SK-N-SH treated with all-trans-retinoic acid at 6 μM for 48 hours (cell line): ENCODE data around the gene FAM114A2.
A peak's percentile ranks its signal among the peaks of the same experiment; 100 is the strongest.

Source experiments
- ATAC-seq: fragments of 200-7000 bp; cut with Tn5 transposase; 3 replicates; pipeline ENCODE4 v1.9.1; 2020; ENCODE audit warnings: mild to moderate bottlenecking, moderate library complexity
- ARNTL ChIP-seq: fragments of 450-650 bp; formaldehyde crosslinking; IDR thresholded peaks from 2 replicates; pipeline ENCODE4 v1.5.0; 2020; ENCODE audit warnings: low read depth, mild to moderate bottlenecking, moderate library complexity, borderline replicate concordance
- CREB5 ChIP-seq: fragments of 250-450 bp; sonication (Bioruptor Pico); IDR thresholded peaks from 2 replicates; pipeline ENCODE4 v1.5.1; 2020; ENCODE audit warnings: low read depth, mild to moderate bottlenecking, moderate library complexity
- CSDC2 ChIP-seq: fragments of 250-450 bp; sonication (Bioruptor Pico); IDR thresholded peaks from 2 replicates; pipeline ENCODE4 v1.5.0; 2020; ENCODE audit warnings: mild to moderate bottlenecking, moderate library complexity
- CSRNP3 ChIP-seq: fragments of 250-450 bp; sonication (Bioruptor Pico); IDR thresholded peaks from 2 replicates; pipeline ENCODE4 v1.5.1; 2021; ENCODE audit warnings: mild to moderate bottlenecking, moderate library complexity
- ESRRG ChIP-seq: fragments of 250-450 bp; sonication (Bioruptor Pico); IDR thresholded peaks from 2 replicates; pipeline ENCODE4 v1.6.1; 2021; ENCODE audit warnings: mild to moderate bottlenecking
- GLIS3 ChIP-seq: fragments of 250-450 bp; sonication (Bioruptor Pico); IDR thresholded peaks from 2 replicates; pipeline ENCODE4 v1.5.0; 2020; ENCODE audit warnings: mild to moderate bottlenecking, moderate library complexity
- ISL1 ChIP-seq: fragments of 250-450 bp; sonication (Bioruptor Pico); IDR thresholded peaks from 2 replicates; pipeline ENCODE4 v2.1.2; 2022; ENCODE audit warnings: mild to moderate bottlenecking, moderate library complexity
- OSR1 ChIP-seq: fragments of 250-450 bp; sonication (Bioruptor Pico); IDR thresholded peaks from 2 replicates; pipeline ENCODE4 v1.8.0; 2022; ENCODE audit warnings: moderate library complexity, mild to moderate bottlenecking, inconsistent platforms
- PATZ1 ChIP-seq: fragments of 250-450 bp; sonication (Bioruptor Pico); IDR thresholded peaks from 2 replicates; pipeline ENCODE4 v1.8.0; 2020; ENCODE audit warnings: mild to moderate bottlenecking, moderate library complexity, borderline replicate concordance
- RARB ChIP-seq: fragments of 250-450 bp; sonication (Bioruptor Pico); IDR thresholded peaks from 2 replicates; pipeline ENCODE4 v1.8.0; 2021; ENCODE audit warnings: mild to moderate bottlenecking, moderate library complexity
- TCF4 ChIP-seq: fragments of 250-450 bp; sonication (Bioruptor Pico); IDR thresholded peaks from 2 replicates; pipeline ENCODE4 v1.8.0; 2021; ENCODE audit warnings: mild to moderate bottlenecking, moderate library complexity, borderline replicate concordance
- TOX ChIP-seq: fragments of 250-450 bp; sonication (Bioruptor Pico); IDR thresholded peaks from 2 replicates; pipeline ENCODE4 v1.8.0; 2021; ENCODE audit warnings: mild to moderate bottlenecking, moderate library complexity, borderline replicate concordance
- TSHZ2 ChIP-seq: fragments of 250-450 bp; sonication (Bioruptor Pico); IDR thresholded peaks from 2 replicates; pipeline ENCODE4 v1.5.0; 2020; ENCODE audit warnings: mild to moderate bottlenecking, moderate library complexity
- ZC3H10 ChIP-seq: fragments of 250-450 bp; sonication (Bioruptor Pico); IDR thresholded peaks from 2 replicates; pipeline ENCODE4 v1.5.1; 2021; ENCODE audit warnings: mild to moderate bottlenecking, moderate library complexity
- ZFP3 ChIP-seq: fragments of 250-450 bp; sonication (Bioruptor Pico); IDR thresholded peaks from 2 replicates; pipeline ENCODE4 v1.5.0; 2020; ENCODE audit warnings: mild to moderate bottlenecking, moderate library complexity
- ZFP30 ChIP-seq: fragments of 450-650 bp; formaldehyde crosslinking; IDR thresholded peaks from 2 replicates; pipeline ENCODE4 v1.5.0; 2022; ENCODE audit warnings: mild to moderate bottlenecking, moderate library complexity
- ZNF565 ChIP-seq: fragments of 450-650 bp; formaldehyde crosslinking; conservative IDR thresholded peaks from 2 replicates; pipeline ENCODE4 v1.5.0; 2020; ENCODE audit warnings: low read depth, mild to moderate bottlenecking, moderate library complexity
- ZNF70 ChIP-seq: fragments of 450-650 bp; formaldehyde crosslinking; IDR thresholded peaks from 2 replicates; pipeline ENCODE4 v1.5.0; 2020; ENCODE audit warnings: mild to moderate bottlenecking, moderate library complexity
- ZNF8 ChIP-seq: fragments of 450-650 bp; formaldehyde crosslinking; IDR thresholded peaks from 2 replicates; pipeline ENCODE4 v1.5.0; 2020; ENCODE audit warnings: mild to moderate bottlenecking, moderate library complexity

FAM114A2 gene

GRCh38 chr5:154084062-154084639, 45.4 kb upstream of the FAM114A2 start:
- TF ChIP-seq ZNF8 (CRISPR knock-in tag) (no peak), GLIS3 (no peak)
- ATAC-seq, result no peak

DNA sequence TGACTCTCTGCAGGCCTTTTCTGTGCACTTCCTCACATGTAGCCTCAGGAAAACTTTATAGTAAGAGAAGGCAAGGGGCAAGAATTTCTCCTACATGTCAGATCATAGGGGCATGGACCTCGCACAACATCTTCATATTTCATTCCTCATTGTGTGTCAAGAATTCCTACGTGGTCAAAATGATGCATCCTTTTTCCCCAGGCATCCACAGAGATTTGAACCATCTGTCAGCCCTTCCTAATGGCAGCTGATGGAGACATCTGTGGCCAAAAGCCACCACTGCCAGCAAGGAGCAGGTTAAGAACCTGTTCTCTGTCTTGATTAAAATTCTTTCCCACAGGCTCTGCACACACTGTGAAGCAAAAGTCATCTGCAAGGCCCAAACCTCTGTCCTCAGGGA, 42.5 kb upstream of the FAM114A2 start:
- ATAC-seq, result no peak
- TF ChIP-seq TSHZ2, result no peak

DNA sequence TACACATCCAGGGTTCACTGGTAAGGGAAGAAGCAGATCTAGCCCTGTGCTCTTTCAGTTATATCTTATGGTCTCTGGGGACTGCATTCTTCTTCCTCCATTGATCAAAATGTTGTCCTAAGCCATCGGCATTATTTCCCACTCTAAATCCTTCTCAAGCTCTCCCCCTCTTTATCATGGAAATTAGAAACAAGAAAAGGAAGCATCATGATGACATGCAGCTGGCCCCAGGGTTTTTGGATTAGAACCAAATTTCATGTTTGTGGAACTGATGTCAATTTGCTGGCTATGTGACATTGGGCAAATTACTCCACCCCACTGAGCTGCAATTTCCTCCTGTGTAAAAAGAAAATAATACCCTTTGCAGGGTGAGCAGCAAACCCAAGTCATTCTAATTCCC, 39.6 kb upstream of the FAM114A2 start:
- TF ChIP-seq ZNF565 (CRISPR knock-in tag), result no peak
- no peak for TF ChIP-seq CREB5 (CRISPR knock-in tag)
- TF ChIP-seq ISL1 (CRISPR knock-in tag), result no peak
- TF ChIP-seq ARNTL, result no peak
- ATAC-seq, result no peak

- ATAC-seq, result peak; percentile 53; the same call in 2 of the 3 replicates
Measured at GRCh38 chr5:154077696-154078095, 39.0 kb upstream of the FAM114A2 start.

More at GRCh38 chr5:154077696-154078095, 39.0 kb upstream of the FAM114A2 start:
- no peak for TF ChIP-seq ARNTL
- no peak for TF ChIP-seq ESRRG
- no peak for TF ChIP-seq CREB5 (CRISPR knock-in tag)
- TF ChIP-seq TCF4, result no peak
- TF ChIP-seq RARB (CRISPR knock-in tag), result no peak
- no peak for TF ChIP-seq CSRNP3 (CRISPR knock-in tag)
- TF ChIP-seq TOX (CRISPR knock-in tag), result no peak
- no peak for TF ChIP-seq OSR1
- TF ChIP-seq ZNF70 (CRISPR knock-in tag), result no peak
- no peak for TF ChIP-seq ZC3H10 (CRISPR knock-in tag)
- TF ChIP-seq ZFP30 (CRISPR knock-in tag), result no peak
- TF ChIP-seq TSHZ2, result no peak
- TF ChIP-seq ZFP3 (CRISPR knock-in tag), result no peak
- TF ChIP-seq CSDC2 (CRISPR knock-in tag), result no peak
- TF ChIP-seq ZNF8 (CRISPR knock-in tag), result no peak
- no peak for TF ChIP-seq ISL1 (CRISPR knock-in tag)
- no peak for TF ChIP-seq PATZ1
- TF ChIP-seq, all 23 proteins: peak for 0
